GM15510 (cell line): ENCODE results near the gene AURKAIP1.
A peak's percentile ranks its signal among the peaks of the same experiment; 100 is the strongest.

Experiments used
- POLR2A ChIP-seq: IDR thresholded peaks from 3 replicates; pipeline ENCODE4 v1.6.1; 2011; ENCODE audit warnings: borderline replicate concordance; ENCODE audit not compliant: insufficient read length; ENCODE audit errors: extremely low read depth

Gene AURKAIP1

DNA sequence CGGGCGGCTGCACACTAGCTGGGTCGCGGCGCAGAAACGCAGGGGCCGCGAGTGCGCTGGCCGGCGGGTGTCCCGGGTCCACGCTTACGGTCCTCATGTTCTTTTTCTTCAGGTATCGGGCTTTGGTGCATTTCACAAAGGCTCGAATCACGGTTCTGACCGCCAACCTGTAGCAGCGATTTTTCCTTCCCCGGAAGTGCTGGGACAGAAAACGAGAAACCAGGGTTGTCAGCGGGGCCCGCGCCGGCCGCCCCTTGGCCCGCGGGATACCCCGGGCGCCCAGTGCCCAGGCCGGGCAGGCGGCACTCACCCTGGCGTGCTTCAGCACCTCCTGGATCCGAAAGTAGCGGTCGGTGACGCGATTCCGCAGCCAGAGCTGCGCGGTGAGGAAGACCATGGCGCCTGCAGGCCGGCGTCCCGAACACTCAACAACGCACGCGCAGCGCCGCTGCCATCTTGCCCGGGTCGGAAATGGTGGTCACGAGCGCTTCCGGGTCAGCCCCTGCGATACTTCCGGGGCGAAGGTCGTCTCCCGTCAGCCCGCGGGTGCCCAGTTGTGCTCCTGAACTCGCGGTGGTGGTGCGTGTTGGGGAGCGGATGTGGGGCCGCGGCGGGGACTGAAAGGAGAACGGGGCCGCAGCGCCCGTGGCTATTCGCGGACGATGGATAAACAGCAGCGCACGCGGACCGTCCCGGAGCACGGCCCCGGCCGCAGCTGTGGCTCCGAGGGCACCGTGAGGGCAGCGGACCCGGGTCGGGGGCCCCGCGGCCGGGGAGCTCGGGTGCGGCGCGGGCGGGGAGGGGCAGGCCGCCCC, 32.0 kb upstream of the AURKAIP1 start, which contains the start of gene MRPL20:
MRPL20 (minus strand) TSS at position 473 of the 815 bp plus-strand sequence; CDS start at position 397, 76 bp downstream.
- TF ChIP-seq POLR2A: peak; percentile 95

DNA sequence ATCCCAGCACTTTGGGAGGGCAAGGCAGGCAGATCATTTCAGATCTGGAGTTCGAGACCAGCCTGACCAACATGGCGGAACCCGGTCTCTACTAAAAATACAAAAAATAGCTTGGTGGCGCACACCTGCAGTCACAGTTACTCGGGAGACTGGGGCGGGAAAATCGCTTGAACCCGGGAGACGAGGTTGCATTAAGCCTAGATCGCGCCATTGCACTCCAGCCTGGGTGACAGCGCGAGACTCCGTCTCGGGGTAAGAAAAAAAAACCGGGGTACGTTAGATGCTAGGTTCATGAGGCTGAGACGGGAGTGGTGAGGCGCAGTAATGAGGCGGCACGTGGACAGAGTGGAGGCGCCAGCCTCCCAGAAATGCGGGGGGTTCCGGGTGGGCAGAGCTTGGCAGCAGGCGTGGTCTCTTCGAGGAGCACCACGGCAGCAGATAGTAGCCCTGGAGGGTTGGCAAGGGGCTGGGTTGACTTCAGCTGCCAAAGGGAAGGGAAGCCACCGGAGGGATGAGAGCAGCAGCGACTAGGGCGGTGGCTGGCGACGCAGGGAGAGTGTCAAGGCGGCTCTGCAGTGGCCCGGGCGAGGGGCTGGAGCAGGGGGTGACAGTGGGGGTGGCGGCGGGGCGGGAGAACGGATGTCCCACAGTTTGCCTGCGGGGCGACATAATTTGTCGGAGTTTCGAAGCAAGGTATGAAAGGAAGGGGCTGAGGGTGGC, 31.3 kb upstream of the AURKAIP1 start:
- TF ChIP-seq POLR2A: no peak

DNA sequence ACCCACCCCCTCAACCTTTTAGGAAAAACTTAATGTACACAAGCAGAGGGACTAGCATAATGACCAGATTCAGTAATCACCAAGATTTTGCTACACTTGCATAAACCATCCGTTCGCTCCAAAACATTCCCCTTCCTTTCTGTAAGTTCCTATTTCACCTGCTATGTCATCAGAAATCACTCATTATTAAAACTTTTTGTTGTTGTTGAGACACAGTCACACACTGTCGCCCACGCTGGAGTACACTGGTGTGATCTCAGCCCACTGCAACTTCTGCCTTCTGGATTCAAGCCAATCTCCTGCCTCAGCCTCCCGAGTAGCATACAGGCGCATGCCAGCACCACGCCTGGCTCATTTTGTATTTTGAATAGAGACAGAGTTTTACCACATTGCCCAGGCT, 28.6 kb upstream of the AURKAIP1 start:
- TF ChIP-seq POLR2A: no peak

DNA sequence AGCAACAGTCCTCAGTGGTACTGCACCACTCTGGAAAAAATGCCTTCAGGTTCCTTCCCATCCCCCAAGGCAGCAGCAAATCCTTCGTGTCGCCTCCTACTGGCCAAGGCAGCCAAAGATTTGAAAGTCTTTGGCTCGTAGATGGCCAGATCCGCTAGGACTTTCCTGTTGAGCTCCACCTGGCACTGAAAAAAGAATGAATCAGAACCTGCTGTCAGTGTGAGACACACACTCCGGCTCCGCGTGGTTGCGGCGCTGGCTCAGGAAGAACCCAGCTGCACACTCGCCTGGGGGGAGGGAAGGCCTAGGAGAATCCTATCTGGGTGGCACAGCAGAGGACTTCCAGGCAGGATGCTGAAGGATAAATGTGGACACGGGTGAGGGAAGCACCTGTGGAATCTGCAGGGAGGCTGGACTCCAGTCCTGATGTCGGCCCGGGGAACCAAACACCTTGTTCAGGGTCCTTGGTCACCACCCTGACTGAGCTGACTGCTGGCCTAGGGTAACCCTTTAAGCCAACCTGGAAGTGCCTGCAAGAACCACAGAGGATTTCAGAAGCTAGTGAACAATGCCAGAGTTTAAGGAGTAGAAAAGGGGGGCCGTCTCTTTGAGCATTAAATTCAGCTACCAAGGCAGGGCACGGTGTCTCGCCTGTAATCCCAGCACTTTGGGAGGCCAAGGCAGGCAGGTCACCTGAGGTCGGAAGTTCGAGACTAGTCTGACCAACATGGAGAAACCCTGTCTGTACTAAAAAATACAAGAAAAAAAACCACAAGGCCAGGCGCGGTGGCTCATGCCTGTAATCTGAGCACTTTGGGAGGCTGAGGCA, 27.3 kb upstream of the AURKAIP1 start:
- TF ChIP-seq POLR2A: no peak

DNA sequence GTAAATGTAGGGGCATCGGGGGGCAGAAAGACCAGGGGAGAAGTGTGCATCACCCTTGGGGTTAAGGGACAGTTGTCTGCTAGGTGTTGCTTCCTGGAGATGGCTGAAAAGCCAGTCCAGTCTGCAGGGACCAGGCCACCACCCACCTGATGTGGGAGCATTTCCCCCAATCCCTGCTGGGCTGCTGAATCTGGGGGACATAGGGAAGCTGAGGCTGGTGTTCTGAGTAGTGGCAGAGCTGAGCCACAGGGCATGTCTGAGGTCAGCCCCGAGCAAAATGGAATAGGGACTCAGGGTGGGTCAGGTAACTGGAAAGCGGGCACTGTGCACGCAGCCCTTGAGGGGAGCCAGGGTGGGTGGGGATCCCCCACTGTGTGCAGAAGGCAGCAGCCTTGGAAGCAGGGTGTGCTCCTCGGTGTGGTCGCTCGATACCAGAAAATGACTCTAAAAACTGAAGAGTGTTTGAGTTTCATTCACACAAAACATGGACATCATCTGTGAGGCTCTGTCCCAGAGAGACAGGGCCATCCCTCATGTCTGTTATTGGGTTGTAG, 26.5 kb upstream of the AURKAIP1 start:
- TF ChIP-seq POLR2A: no peak

DNA sequence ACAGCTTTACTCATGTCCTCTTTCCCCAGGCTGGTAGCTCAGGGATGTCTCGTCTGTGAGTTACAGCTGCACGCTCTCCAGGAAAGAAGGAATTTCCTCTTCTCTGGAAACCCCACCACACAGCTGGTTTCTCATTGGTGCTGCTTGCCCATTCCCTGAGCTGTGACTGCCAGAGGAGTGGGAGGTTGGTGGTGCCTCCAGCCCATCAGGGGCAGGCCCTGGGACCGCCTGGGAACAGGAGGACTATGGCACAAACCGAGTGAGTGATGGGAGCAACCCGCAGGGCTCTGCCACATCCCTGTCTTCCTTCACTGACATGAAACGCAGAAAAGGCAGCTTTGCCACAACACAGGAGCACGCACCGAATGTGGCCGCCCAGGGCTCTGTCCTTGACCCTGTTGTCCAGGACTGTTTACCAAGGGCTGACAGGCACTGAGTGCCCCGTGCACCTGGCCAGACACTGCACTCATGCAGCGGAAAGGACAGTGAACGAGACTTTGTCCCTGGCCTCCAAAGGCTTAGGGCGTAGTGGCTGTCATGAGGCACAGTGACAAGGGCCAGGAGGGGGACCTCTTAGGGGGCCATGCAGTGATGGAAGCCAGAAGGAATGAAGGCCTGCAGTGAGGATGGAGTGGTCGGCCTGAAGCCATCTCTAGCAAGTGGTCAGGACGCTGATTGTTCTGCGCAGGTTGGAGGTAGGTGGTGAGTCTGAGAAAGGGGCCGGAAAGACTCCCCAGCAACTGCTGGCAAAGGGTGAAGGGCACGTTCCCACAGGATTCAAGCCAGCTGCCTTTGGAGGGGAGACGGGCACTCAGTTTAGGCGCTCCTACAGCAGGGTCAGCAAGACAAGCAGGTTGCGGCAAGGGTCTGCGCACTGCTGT, 25.8 kb upstream of the AURKAIP1 start:
- no peak for TF ChIP-seq POLR2A

DNA sequence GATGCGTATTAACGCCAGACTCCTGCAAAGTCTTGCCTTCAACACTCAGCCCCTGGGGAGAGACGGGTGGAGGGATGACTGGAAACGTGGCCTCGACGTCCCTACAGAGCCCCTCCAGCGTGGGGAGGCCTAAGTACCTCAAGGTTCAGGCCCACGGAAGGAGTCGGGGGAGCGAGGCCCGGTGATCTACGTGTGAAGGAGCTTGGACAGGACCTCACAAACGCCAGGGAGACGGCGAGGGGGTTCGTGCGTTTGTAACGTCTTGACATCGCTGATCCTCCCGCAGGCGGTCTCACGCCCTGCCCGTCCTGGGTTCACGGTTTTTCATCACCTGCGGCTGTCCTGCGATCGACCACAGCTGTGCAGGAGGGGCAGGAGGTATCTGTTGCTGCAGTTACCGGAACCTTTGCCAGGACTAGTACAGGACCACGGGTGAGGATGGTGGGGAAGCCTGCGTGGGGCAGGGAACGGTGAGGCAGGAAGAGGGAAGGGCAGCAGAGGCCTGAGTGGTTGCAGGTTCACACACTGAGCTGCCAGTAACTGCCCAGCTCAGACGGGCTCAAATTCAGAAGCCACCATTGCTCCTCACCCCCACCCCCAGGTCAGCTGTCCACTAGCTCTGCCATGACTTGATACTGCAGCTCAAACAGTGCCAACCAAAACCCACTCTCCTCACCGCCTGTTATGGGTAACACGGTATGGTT, 25.0 kb upstream of the AURKAIP1 start:
- TF ChIP-seq POLR2A: no peak

DNA sequence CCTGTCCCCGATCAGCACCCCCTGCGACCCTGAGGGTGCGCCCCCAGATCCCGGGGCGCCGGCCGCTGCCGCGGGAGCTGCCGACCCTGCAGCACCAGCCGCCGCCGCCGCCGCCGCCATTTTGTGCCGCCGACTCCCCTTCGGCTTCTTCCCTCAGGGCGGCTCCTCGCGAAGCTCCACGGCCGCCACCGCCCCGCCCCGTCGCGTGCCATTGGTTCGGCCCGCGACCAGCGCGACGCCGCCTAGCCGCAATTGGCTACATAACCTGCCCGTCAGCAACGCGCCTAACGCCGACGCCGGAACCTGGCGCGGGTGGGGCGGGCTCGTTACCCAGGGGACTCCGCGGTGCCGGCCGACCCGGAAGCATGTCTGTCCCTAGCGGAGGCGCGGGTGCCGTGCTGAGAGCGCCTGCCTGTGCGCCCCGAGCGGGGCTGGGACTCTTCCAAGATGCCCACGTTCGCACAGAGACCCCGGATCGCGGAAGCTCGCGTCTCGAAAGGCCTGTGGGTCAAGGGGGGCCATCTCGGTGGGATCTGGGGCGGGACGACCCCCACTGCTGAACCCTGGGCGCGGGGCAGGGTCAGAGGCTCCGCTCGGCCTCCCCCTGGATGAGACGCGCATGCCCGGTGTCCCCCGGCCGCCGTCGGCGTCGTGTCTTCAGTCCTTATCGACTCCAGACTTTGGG, 24.3 kb upstream of the AURKAIP1 start, which contains the start of gene CCNL2:
CCNL2 (minus strand) TSS at position 149 of the 685 bp plus-strand sequence; CDS start at position 120, 29 bp downstream.
- peak; percentile 96 for TF ChIP-seq POLR2A

DNA sequence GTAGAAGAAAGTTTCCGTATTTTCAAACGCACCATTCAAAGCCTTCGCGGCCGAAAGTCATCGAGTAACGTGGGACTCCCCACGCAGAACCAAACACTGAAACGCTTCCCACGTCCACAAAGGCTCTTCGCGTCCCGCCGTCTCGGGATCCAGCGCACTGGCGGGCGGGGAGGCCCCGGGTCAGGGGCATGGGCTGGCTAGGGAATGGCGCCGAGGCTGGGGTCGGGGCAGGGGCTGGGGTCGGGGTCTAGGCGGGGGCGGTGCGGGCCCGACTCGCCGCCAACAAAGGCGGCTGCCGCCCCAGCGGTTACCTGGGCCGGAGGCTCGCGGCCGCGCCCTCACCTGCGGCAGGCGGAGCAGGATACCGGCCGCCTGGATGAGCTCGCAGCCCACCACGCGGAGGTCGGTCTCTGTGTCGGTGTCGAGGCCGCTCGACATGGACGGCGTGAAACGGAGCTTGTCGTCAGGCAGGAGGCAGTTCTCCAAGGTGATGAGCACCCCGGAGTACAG, 23.7 kb upstream of the AURKAIP1 start:
- TF ChIP-seq POLR2A: no peak

DNA sequence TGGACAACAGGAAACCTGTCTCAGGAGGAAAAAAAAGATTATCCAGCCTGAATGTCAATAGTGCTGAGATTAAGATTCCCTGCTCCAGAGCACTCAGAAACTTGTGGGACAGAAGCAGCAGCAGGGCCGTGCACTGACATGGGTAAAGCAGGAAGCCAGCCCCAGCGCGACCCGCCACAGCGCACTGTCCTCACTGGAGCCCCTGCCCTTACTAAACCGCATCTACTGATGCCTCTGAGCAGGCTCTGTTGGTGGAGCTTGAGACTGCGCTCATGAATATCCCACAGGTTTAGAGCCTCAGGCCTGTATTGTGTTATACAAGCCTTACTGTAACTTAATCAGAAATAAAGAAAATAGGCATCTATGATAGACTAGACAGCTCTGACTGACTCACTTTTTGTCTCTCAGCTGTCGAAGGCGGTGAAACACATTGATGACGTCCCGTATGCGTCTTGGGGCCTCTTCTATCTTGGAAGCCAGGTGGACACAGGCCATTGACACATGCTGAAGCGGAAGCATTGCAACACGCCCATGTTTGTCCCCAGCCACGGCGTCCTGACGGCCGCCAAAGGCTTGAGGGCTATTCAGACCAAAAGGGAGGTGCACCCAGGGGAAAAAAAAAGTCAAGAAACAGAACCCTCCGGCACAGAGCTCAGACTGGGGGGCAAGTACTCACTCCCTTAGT, 23.0 kb upstream of the AURKAIP1 start:
- no peak for TF ChIP-seq POLR2A

DNA sequence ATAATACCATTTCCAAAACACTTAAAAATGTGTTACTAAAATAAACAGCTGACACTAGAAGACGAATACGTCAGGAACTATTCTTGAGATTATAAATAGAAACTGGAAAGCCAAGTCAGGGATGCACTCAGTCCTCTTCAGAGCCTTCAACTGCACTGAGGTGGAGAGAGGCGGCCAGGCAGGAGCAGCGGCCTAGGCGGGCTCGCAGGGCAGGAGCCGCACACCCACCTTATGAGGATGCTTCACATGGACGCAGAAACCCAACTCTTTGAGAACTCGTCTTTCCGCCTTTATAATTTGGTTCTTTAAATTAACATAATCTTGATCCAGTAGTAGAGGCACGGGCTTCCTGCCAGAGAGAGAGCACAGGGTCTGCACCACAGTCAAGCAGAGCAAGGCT, 20.2 kb upstream of the AURKAIP1 start:
- no peak for TF ChIP-seq POLR2A

DNA sequence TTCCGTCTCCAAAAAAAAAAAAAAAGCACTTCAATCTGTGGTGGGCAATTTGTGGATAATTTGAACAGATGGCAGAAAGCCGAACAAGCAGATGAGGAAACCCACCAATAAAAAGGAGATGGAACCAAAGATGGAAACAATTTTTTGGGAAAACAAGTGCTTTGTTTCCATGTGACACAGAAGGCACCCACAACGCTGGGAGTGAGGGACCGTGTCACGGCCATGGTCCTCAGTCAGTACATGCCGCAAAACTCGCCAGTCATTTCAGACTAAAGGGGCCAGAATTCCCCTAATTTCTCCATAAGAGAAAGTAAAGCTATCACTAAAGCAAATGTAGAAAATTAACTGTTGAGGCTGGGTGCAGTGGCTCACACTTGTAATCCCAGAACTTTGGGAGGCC, 19.1 kb upstream of the AURKAIP1 start:
- no peak for TF ChIP-seq POLR2A

DNA sequence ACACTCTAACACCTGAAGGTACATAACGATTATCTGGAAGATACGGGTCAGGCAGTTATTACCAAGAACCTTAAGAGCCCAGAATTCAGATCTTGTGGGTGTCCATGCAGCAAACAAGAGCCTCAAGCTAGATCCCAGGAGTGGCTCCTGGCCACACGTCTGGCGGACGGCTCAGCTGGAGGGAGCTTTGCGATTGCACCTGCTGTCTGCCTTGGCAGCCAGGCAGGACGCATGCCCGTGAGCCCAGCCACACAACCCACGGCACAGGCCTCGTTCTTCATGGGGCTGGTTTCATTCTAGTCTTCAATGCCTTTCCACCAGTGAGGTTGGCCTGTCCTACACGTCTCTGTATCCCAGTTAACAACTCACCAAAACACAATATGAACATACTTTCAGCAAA, 18.4 kb upstream of the AURKAIP1 start:
- no peak for TF ChIP-seq POLR2A
